HG03354 (cell line): ENCODE results near the gene ZFC3H1.

Experiments
- ATAC-seq: cut with Tn5 transposase; IDR thresholded peaks from one replicate; pipeline ENCODE4 v1.9.1; 2021; ENCODE audit warnings: mild to moderate bottlenecking; ENCODE audit not compliant: unreplicated experiment, poor library complexity, severe bottlenecking

Gene ZFC3H1

GRCh38 chr12:71642264-71642663 is 21.4 kb downstream of the ZFC3H1 start:
- peak; percentile 58 for ATAC-seq

- ATAC-seq = no peak
Observed at GRCh38 chr12:71641390-71641789, 22.3 kb downstream of the ZFC3H1 start.

DNA sequence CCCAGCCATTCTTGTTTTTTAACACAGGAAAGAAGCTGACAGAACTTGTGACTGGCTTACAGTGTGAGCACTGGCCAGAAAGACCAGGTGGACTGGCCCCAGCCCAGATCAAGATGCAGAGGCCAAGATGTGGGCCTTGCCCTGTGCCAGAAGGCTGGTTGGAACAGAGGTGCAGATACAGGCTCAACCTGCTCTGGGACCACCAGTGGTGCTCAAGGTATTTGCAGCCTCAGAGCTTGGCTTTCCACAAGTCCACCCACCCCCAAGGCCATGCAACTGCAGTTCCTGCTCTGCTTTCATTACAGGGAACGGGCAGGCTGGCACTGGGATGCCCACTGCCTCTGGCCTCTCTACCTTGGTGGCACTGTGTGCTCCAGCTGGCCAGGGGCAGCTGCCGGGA is 23.3 kb downstream of the ZFC3H1 start:
- ATAC-seq = no peak

DNA sequence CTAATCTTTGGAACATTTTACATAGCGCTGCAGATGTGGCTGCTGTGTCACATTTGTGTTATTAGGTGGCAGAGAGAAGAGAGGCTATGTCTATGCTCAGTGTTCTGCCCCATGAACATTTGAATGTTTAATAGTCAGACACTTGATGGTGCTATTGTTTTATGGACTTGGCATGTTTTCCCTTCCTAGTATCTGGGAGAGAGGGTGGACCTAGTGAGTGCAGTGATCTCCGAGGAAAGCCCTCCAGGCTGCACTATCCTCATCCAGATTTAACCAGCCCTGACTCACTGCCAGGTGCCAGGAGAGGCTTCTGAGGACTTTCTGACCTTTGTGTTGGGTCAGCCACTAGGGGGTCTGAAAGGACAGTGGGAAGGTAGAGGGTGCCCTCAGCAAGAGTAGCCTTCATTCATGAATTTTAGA is 24.3 kb downstream of the ZFC3H1 start:
- ATAC-seq = peak; percentile 64

GRCh38 chr12:71638499-71638898 is 25.1 kb downstream of the ZFC3H1 start:
- ATAC-seq = no peak

DNA sequence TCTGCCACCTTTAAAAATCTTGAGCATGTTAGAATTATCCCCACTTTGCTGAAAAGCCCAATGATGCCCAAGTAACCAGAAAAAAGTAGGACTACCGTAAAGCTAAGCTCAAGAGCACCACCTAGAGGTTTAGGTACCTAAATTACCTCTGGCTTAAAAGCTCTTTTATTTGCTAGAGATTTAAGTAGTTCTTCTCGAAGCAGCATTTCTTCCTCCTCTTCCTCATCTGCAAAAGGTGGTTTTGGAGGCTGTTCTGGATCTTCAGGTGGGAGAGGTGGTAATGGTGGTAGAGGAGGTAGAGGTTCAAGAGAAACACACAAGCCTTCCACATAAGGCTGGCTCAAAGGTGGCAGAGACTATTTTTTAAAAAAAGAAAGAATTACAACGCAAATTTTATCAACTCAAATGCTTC is 26.9 kb downstream of the ZFC3H1 start:
- ATAC-seq = peak; percentile 72

GRCh38 chr12:71627438-71628002 is 36.1 kb downstream of the ZFC3H1 start:
- no peak for ATAC-seq

- no peak for ATAC-seq
Observed at GRCh38 chr12:71626768-71627167, 36.9 kb downstream of the ZFC3H1 start.

GRCh38 chr12:71626098-71626497 is 37.5 kb downstream of the ZFC3H1 start:
- ATAC-seq = peak; percentile 64

DNA sequence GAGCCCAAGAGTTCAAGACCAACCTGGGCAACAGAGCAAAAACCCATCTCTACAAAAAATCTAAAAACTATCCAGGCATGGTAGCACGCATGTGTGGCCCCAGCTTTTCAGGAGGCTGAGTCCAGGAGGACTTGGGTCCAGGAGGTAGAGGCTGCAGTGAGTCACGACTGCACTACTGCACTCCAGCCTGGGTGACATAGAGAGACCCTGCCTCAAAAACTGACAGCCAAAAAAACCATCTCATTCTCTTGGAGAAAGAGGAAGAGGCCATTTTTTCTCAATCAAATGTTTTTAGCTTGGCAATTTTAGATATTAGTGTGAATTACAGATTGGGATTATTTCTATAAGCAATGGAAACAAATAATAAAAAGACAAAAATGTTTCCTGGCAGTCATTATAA is 38.2 kb downstream of the ZFC3H1 start:
- no peak for ATAC-seq

- ATAC-seq = no peak
Observed at GRCh38 chr12:71621938-71622337, 41.7 kb downstream of the ZFC3H1 start.

DNA sequence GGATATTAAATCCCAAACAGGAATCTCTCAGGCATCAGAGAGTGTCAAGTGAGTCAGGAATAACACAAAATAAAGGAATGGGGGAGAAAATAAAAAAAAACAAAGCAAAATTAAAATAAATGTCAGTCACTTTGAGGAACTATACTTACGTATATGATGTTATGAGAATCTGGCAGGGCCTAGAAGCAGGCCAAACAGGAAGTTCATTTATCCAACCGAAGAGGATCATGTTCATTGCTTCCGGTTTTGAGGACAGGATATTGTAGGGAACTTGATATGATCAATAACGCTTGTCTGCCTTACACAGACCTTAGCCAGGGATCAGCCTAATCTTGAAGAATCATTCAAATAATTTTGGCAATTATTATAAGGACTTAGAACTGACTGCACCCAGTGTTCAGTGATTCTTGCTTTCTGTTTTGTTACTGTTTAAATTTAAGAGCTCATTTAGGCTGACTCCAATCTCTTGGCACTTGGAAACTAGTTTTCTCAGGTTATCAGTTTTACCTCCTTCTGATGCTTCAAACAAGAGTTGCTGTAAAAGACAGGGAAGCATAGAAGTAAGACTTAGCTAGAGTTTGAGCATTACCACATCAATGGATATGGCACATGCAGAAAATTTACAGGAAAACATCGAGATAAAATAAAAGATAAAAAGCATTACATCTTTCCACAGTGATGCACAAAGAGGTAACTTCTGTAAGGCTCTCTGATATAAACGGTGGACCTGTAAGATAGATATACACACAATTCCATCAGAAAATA is 53.4 kb downstream of the ZFC3H1 start:
- ATAC-seq = no peak

DNA sequence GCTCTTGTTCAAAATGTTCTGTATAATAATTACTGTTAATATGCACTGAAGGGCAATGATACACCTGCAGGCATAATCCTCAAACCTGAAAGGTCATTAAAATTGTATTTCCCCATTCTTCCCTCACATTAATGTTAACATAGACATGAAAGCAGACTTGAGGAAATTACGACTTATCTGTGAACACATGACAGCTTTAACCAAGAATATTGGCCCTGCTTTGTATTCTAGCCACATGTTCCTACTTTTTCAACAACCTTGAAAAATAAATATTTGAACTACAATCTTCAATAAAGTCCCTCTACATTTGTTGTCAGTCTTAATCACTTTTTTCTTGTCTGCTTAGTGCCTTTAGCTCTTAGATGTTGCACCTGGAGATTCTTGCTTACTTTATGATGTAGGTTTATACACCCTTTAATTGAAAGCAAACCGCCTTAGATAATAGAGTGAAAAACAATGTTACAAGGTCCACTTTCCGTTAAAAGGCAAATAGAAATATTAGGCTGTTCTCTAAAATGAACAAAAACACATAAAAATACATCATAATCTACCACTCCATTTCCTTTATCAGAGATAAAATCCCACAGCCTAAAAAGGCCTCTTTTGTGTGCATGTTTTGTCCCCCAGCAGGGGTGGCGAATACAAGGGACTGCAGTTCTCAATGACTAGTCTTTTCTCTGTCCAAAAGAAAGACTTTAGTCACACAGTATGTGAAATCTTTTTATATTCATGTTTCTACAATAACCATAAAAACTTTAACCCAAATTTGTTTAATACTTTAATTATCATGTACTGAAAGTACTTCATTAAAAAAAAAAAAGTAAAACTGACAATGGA is 55.9 kb downstream of the ZFC3H1 start:
- ATAC-seq = no peak

- ATAC-seq = no peak
Observed at GRCh38 chr12:71605039-71605438, 58.6 kb downstream of the ZFC3H1 start.

DNA sequence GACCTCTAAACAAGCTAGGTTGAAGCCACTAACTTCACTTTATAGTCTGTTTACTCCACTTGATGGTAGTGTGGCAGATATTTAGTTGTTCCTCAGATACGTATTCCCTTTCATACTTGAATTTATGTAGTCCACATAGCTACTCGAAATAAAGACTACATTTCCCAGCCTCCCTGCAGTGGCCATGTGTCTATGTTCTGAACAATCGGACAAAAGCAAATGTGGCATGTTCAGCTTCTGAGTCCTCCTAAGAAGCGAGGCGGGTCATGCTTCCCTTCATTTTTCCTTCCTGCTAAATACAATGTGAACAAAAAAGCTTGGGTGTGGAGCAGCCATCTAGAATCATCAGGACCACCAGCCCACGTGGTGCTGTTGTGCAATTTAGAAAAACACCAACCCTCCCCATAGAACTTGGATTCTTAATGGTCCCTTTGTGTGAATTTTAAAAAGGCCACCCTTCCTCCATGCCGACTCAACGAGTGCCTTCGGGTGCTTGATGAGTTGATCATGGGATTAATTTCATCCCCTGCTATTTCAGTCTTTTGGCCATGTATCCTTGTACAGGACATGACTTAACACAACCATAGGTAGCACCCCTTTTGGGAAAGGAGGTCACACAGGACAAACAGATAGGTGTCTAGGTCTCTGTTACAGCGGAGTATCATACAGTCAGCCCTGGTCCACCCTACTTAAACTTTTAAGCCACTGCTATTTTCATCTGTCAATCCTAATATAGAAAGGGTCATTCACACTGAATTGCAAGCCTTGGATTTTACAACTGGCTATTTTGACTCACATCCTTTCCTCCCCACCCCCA is 60.7 kb downstream of the ZFC3H1 start:
- no peak for ATAC-seq

DNA sequence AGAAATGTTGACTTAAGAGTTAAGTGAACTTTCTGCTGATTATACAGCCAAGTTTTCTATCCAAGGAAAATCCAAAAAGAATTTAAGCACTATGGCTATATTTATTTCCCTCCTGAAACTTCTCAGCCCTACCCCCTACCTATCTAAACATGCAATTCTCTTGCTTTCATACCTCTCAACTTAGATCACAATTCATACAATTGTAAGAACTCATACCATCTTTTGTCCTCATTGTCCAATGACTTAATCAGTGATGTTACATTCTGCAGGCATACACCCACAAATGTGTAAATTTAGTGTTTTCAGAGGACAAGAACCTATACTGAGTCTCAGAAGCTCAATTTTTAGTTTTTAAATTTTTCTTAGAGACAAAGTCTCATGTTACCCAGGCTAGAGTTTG is 62.1 kb downstream of the ZFC3H1 start:
- no peak for ATAC-seq

DNA sequence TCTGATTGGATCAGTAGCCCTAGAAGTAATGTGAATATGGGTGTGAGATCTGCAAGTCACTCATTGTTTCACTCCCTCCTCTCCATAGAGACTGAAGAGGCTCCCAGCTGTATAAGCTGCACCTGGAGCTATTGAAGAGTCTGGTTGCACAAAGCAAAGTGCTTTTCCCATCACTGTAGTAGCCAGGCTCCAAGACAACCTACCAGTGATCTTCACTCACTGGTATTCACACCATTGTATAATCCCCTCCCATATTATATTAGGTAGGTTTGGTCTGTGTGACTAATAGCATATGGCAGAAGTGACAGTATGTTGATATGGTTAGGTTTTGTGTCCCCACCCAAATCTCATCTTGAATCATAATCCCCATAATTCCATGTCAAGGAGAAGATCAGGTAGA is 64.4 kb downstream of the ZFC3H1 start:
- ATAC-seq = no peak

DNA sequence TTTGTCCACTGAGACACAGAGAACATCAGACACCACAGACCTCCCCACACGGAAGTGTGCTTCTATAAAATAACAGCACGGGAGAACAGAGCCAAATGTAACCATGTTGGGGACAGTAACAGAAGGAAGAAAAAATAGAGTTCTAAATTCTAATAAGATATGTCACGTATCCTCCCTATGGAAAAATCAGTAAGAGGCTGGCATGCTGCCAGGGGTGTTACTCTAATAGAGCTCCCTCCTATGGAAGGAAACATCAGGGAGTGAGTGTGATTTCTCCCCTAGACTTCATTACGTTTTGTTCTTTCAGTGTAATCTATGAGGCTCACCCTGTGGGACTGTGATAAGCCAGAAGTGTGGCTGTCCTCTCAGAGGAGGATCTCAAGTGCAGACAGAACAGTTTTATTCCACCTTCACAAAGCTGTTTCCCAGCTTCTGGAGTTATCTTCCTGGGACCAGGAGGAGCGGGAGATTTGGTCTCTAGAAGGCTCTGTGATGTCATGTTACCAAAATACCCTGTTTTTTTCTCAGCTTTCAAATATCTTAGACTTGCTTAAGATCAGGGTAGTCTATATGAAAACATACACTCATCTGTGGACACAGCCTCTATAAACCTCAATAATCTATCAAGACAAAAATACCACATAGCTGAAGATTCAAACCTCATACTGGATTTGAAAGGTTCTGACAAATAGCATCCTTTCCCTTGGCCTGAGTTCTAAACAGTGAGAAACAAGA is 69.3 kb downstream of the ZFC3H1 start:
- no peak for ATAC-seq

DNA sequence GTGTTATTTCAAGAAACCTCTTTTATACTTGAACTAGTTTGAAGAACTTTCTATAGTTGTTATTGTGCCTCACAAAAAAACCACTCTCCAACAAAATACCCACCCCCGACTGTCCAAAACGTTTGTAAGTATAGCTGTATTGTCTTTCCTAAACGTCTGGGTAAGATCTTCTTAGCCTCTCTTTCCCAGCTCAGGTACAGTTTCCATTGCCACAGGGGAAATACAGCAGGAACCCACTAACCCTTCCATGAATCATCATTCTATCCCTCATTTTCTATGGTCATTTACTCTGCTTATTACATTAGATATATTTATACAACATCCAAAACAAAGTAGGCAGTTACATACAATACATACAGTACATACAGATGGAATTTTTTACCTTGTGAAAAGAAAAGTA is 70.8 kb downstream of the ZFC3H1 start:
- ATAC-seq = no peak
